ENCODE results near the gene BACH2.
"Not testable (repeated sequence)": the region's sequence is repeated elsewhere in the genome, so short reads cannot be mapped to it uniquely, and the experiment has no call there.

BACH2 gene

GRCh38 chr6:90131614-90132423 is 164.8 kb downstream of the BACH2 start:
- no peak for DNase-seq (ENCODE audit: low read depth in 2 of 3, low spot score in 2 of 3)

- DNase-seq (ENCODE audit: low read depth in 2 of 3, low spot score in 2 of 3): no peak
Observed at GRCh38 chr6:90131125-90131524, 165.5 kb downstream of the BACH2 start.

GRCh38 chr6:90128687-90129086 is 168.0 kb downstream of the BACH2 start:
- DNase-seq (ENCODE audit: low read depth in 2 of 3, low spot score in 2 of 3): not testable (repeated sequence)

GRCh38 chr6:90127595-90127994 is 169.0 kb downstream of the BACH2 start:
- no peak for DNase-seq (ENCODE audit: low read depth in 2 of 3, low spot score in 2 of 3)

- no peak for DNase-seq (ENCODE audit: low read depth in 2 of 3, low spot score in 2 of 3)
Observed at GRCh38 chr6:90126839-90127238, 169.8 kb downstream of the BACH2 start.

GRCh38 chr6:90126181-90126580 is 170.5 kb downstream of the BACH2 start:
- DNase-seq (ENCODE audit: low read depth in 2 of 3, low spot score in 2 of 3): no peak

GRCh38 chr6:90124874-90125510 is 171.7 kb downstream of the BACH2 start:
- DNase-seq (ENCODE audit: low read depth in 2 of 3, low spot score in 2 of 3): no peak

- DNase-seq (ENCODE audit: low read depth in 2 of 3, low spot score in 2 of 3): no peak
Observed at GRCh38 chr6:90123831-90124230, 172.8 kb downstream of the BACH2 start.

- DNase-seq (ENCODE audit: low read depth in 2 of 3, low spot score in 2 of 3): no peak
Observed at GRCh38 chr6:90121982-90122381, 174.7 kb downstream of the BACH2 start.

- no peak for DNase-seq (ENCODE audit: low read depth in 2 of 3, low spot score in 2 of 3)
Observed at GRCh38 chr6:90120327-90120726, 176.3 kb downstream of the BACH2 start.

GRCh38 chr6:90119618-90120017 is 177.0 kb downstream of the BACH2 start:
- DNase-seq (ENCODE audit: low read depth in 2 of 3, low spot score in 2 of 3): no peak

GRCh38 chr6:90118581-90118980 is 178.1 kb downstream of the BACH2 start:
- DNase-seq (ENCODE audit: low read depth in 2 of 3, low spot score in 2 of 3): no peak

- DNase-seq (ENCODE audit: low read depth in 2 of 3, low spot score in 2 of 3): no peak
Observed at GRCh38 chr6:90118069-90118468, 178.6 kb downstream of the BACH2 start.

- not testable (repeated sequence) for DNase-seq (ENCODE audit: low read depth in 2 of 3, low spot score in 2 of 3)
Observed at GRCh38 chr6:90116126-90116525, 180.5 kb downstream of the BACH2 start.

GRCh38 chr6:90113389-90113788 is 183.3 kb downstream of the BACH2 start:
- no peak for DNase-seq (ENCODE audit: low read depth in 2 of 3, low spot score in 2 of 3)

GRCh38 chr6:90111387-90111786 is 185.3 kb downstream of the BACH2 start:
- DNase-seq (ENCODE audit: low read depth in 2 of 3, low spot score in 2 of 3): no peak

- DNase-seq (ENCODE audit: low read depth in 2 of 3, low spot score in 2 of 3): peak; percentile 51 to 59 (median 56)
Observed at GRCh38 chr6:90110971-90111370, 185.7 kb downstream of the BACH2 start.

GRCh38 chr6:90109141-90109540 is 187.5 kb downstream of the BACH2 start:
- DNase-seq (ENCODE audit: low read depth in 2 of 3, low spot score in 2 of 3): no peak

- DNase-seq (ENCODE audit: low read depth in 2 of 3, low spot score in 2 of 3): no peak
Observed at GRCh38 chr6:90107771-90108282, 188.8 kb downstream of the BACH2 start.

- no peak for DNase-seq (ENCODE audit: low read depth in 2 of 3, low spot score in 2 of 3)
Observed at GRCh38 chr6:90107371-90107770, 189.3 kb downstream of the BACH2 start.

GRCh38 chr6:90106449-90106848 is 190.2 kb downstream of the BACH2 start:
- DNase-seq (ENCODE audit: low read depth in 2 of 3, low spot score in 2 of 3): no peak

GRCh38 chr6:90105506-90106170 is 191.0 kb downstream of the BACH2 start:
- DNase-seq (ENCODE audit: low read depth in 2 of 3, low spot score in 2 of 3): no peak
